Choroid plexus epithelial cell (primary cell): Measurements from ENCODE around the gene CASR.

Source experiments
- DNase-seq: peaks from one replicate; pipeline ENCODE4 v3.0.0-alpha.2; 2010; ENCODE audit warnings: low read depth
- H3K4me3 ChIP-seq: 2 replicates; pipeline ENCODE4 v1.5.1; 2011; ENCODE audit warnings: low read depth, mild to moderate bottlenecking, control low read depth, low read length, moderate library complexity
- TF ChIP-seq, protein P1 (sequence below): conservative IDR thresholded peaks from 2 replicates; pipeline ENCODE4 v1.5.1; 2011; ENCODE audit warnings: low read depth, mild to moderate bottlenecking, control low read depth, inconsistent platforms, low read length, moderate library complexity

CASR gene

GRCh38 chr3:122310361-122310760 is 126.9 kb downstream of the CASR start:
- DNase-seq: no peak
- no peak overlapping the region for H3K4me3 ChIP-seq
- TF ChIP-seq, protein P1, sequence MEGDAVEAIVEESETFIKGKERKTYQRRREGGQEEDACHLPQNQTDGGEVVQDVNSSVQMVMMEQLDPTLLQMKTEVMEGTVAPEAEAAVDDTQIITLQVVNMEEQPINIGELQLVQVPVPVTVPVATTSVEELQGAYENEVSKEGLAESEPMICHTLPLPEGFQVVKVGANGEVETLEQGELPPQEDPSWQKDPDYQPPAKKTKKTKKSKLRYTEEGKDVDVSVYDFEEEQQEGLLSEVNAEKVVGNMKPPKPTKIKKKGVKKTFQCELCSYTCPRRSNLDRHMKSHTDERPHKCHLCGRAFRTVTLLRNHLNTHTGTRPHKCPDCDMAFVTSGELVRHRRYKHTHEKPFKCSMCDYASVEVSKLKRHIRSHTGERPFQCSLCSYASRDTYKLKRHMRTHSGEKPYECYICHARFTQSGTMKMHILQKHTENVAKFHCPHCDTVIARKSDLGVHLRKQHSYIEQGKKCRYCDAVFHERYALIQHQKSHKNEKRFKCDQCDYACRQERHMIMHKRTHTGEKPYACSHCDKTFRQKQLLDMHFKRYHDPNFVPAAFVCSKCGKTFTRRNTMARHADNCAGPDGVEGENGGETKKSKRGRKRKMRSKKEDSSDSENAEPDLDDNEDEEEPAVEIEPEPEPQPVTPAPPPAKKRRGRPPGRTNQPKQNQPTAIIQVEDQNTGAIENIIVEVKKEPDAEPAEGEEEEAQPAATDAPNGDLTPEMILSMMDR: no peak

GRCh38 chr3:122312826-122313225 is 129.4 kb downstream of the CASR start:
- TF ChIP-seq, protein P1: no peak
- no peak overlapping the region for H3K4me3 ChIP-seq
- no peak for DNase-seq

DNA sequence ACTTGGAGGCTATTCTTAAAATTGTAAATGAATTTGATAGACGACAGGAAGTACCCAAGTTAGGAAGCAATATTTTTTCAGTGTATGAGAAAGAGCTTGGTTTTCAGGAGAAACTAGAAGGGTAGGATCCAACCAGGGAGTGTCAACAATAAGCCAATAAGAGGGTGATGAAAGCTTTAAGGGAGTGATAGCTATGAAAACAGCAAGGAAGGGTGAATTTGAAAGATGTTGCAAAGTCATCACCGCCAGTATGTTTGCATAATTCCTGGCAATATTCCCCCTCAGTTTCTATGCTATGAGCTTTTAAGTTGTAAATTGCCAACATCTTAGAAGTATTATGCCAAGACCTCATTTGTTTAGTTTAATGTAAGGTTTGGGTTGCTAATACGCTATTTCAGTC is 129.8 kb downstream of the CASR start:
- no peak overlapping the region for H3K4me3 ChIP-seq
- TF ChIP-seq, protein P1: no peak

GRCh38 chr3:122314228-122314876 is 130.9 kb downstream of the CASR start:
- TF ChIP-seq, protein P1: no peak
- no peak for DNase-seq
- no peak overlapping the region for H3K4me3 ChIP-seq

More for the DNA sequence above, 129.8 kb downstream of the CASR start:
- no peak for DNase-seq

DNA sequence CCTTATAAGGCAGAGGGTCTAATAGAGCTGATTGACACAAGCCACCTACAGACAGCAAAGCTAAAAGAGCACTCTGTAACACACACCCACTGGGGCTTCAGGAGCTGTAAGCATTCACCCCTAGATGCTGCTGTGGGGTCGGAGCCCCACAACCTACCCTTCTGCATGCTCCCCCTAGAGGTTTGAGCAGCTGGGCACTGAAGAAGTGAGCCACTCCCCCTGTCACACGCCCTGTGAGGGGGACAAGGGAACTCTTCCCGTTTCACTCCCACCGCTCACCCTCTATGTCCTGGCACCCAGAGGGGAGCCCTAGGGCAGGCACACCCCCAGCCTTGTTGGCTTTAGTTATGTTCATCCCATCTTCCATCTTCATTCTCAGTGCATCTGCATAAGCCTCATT is 132.2 kb downstream of the CASR start:
- TF ChIP-seq, protein P1: no peak
- no peak overlapping the region for H3K4me3 ChIP-seq
- no peak for DNase-seq

DNA sequence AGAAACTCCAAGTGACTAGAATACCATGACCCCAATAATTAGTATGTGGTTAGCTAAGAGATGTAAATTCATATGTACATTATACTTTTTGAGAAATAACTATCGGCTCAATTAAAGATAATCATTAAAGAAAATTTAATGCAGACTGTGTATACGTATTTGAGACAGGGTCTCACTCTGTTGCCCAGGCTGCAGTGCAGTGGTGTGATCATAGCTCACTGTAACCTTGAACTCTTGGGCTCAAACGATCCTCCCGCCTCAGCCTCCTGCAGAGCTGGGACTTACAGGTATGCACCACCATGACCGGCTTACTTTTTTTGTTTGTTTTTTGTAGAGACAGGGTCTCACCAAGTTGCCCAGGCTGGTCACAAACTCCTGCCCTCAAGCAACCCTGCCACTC is 132.9 kb downstream of the CASR start:
- H3K4me3 ChIP-seq: no peak overlapping the region
- TF ChIP-seq, protein P1: no peak
- DNase-seq: no peak

- DNase-seq: no peak
- H3K4me3 ChIP-seq: no peak overlapping the region
- TF ChIP-seq, protein P1: no peak
Measured at GRCh38 chr3:122318620-122319019, 135.2 kb downstream of the CASR start.
